Fibroblast of lung (primary cell): ENCODE results near the gene CNOT9. TPM values are rescaled to one million over a fixed set of nuclear protein-coding genes. Genes with fewer than 3 reads are reported as not detected.
"Not testable (repeated sequence)": the region's sequence is repeated elsewhere in the genome, so short reads cannot be mapped to it uniquely, and the experiment has no call there.

Experiments used
- DNase-seq, 2 donors: peaks; one replicate each; pipeline versions ENCODE4 v3.0.0 to v3.0.0-alpha.2; 2010; ENCODE audit warnings: low read depth in 2 of 2
- H2AFZ ChIP-seq: 2 replicates; pipeline ENCODE4 v1.5.1; 2012; ENCODE audit warnings: low read length, control low read depth, inconsistent platforms
- H3K27ac ChIP-seq: 2 replicates; pipeline ENCODE4 v1.5.1; 2011; ENCODE audit warnings: low read length, control low read depth; ENCODE audit not compliant: insufficient read depth
- H3K27me3 ChIP-seq: 2 replicates; pipeline ENCODE4 v1.5.1; 2011; ENCODE audit warnings: mild to moderate bottlenecking, low read length; ENCODE audit not compliant: control insufficient read depth, insufficient read depth
- H3K36me3 ChIP-seq: 2 replicates; pipeline ENCODE4 v1.5.1; 2011; ENCODE audit warnings: low read length; ENCODE audit not compliant: control insufficient read depth, insufficient read depth
- H3K4me1 ChIP-seq: 2 replicates; pipeline ENCODE4 v1.5.1; 2011; ENCODE audit warnings: low read length; ENCODE audit not compliant: control insufficient read depth, insufficient read depth; ENCODE audit errors: extremely low read depth
- H3K4me2 ChIP-seq: 2 replicates; pipeline ENCODE4 v1.5.1; 2011; ENCODE audit warnings: low read length, control low read depth; ENCODE audit not compliant: insufficient read depth; ENCODE audit errors: extremely low read depth
- H3K4me3 ChIP-seq, 4 experiments: fragments of 200-600 bp in 1 of 4; sonication (generic) in 1 of 4; replicated peaks in 1 of 4; 2 replicates each; pipeline ENCODE4 v1.5.1; 2011 to 2016; ENCODE audit warnings: low read length in 4 of 4, low read depth in 3 of 4, mild to moderate bottlenecking in 3 of 4, control low read depth in 2 of 4, inconsistent platforms in 1 of 4, mixed read lengths in 1 of 4; ENCODE audit not compliant: insufficient read depth in 1 of 4; ENCODE audit errors: control extremely low read depth in 1 of 4
- H3K79me2 ChIP-seq: 2 replicates; pipeline ENCODE4 v1.5.1; 2012; ENCODE audit warnings: mild to moderate bottlenecking, low read length, inconsistent platforms; ENCODE audit not compliant: control insufficient read depth, insufficient read depth
- H3K9ac ChIP-seq: 2 replicates; pipeline ENCODE4 v1.5.1; 2011; ENCODE audit warnings: mild to moderate bottlenecking, low read length, control low read depth; ENCODE audit not compliant: insufficient read depth
- H3K9me3 ChIP-seq: 2 replicates; pipeline ENCODE4 v1.5.1; 2012; ENCODE audit warnings: low read depth, low read length; ENCODE audit not compliant: control insufficient read depth, insufficient read depth
- H4K20me1 ChIP-seq: 2 replicates; pipeline ENCODE4 v1.5.1; 2011; ENCODE audit warnings: low read length; ENCODE audit not compliant: control insufficient read depth, insufficient read depth; ENCODE audit errors: extremely low read depth
- EZH2 ChIP-seq: IDR thresholded peaks from 2 replicates; pipeline ENCODE4 v1.5.1; 2012; ENCODE audit warnings: low read length, control low read depth, mild to moderate bottlenecking; ENCODE audit errors: missing control alignments
- polyA minus RNA-seq: library from RNA; depleted of rRNA, polyadenylated mRNA; stranded (reverse); fragments of >200 nt; gene quantifications from 2 replicates; pipeline ENCODE4 v1.2.3, GENCODE V29; 2011; ENCODE audit warnings: low replicate concordance
- polyA plus RNA-seq, 2 donors: library from polyadenylated mRNA; depleted of rRNA in 1 of 2; stranded (reverse) in 1 of 2; unstranded in 1 of 2; fragments of >200 nt; gene quantifications; 2 replicates each; pipeline ENCODE4 v1.2.1, GENCODE V29; 2011 to 2012; ENCODE audit warnings: missing spikeins in 1 of 2
- total RNA-seq: library from RNA; depleted of rRNA; stranded (reverse); fragments of >200 nt; gene quantifications from 2 replicates; pipeline ENCODE4 v1.2.1, GENCODE V29; 2014
- TF ChIP-seq, protein P1 (sequence below), 2 donors: IDR thresholded peaks in 1 of 2; conservative IDR thresholded peaks in 1 of 2; 1 replicate in 1 of 2; 2 replicates in 1 of 2; pipeline ENCODE4 v1.5.1; 2011 to 2012; ENCODE audit warnings: low read length in 2 of 2, control low read depth in 1 of 2, inconsistent platforms in 1 of 2, low read depth in 1 of 2, mild to moderate bottlenecking in 1 of 2

CNOT9 gene, protein sequence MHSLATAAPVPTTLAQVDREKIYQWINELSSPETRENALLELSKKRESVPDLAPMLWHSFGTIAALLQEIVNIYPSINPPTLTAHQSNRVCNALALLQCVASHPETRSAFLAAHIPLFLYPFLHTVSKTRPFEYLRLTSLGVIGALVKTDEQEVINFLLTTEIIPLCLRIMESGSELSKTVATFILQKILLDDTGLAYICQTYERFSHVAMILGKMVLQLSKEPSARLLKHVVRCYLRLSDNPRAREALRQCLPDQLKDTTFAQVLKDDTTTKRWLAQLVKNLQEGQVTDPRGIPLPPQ
- total RNA-seq (31.1 and 31.4 TPM in 2 replicates), polyA plus RNA-seq (45.9 and 70.1 TPM in 2 replicates), polyA minus RNA-seq (27.2 and 57.3 TPM in 2 replicates)
- polyA plus RNA-seq (2012) = 27.3 and 41.4 TPM in 2 replicates

DNA sequence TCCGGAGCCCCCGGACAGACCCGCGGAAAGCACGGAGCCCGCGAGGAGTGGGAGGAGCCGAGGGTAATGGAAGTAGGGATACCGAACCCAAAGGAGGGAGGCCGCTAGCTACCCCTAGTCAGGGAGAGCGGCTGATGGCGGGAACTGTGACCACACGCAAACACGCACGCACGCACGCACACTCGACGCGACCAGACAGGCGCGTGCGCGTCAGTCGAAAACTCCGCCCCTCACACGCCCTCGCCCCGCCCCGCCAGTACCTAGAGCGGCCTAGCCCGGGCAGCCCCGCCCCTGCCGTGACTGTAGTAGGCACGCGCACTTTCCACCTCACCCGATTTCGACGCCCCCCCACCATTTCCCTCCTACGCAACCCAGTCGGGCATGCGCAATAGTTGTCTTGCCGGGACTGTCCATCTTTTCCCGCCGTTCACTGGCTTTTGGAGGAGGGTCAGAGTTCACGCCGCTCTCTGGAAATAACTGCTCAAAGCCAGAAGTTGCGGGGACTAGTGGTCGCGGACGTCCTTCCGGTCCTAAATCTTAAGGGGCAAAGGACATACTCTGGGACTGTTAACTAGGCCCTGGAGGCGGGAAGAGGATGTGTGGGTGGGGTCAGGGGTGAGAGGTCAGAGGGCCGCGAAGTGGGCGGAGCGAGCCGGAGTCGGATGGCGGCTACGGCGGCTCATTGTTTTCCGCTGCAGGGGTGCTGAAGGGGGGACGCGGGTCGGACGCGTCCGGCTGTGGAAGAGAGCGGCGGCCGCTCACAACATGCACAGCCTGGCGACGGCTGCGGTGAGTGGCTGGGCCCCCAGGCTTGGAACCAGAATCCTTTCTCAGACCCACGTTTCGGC, at the start of gene CNOT9, which contains the start of gene USP37:
TSS of gene CNOT9 (plus strand) at position 650 of the 848 bp plus-strand sequence. CDS start at position 766, 116 bp downstream.
TSS of gene USP37 (minus strand) at position 162 of the 848 bp plus-strand sequence. CDS start 9,698 bp downstream, outside the sequence.
- Histone ChIP-seq H3K9me3 (no peaks in the 10 kb centered on the region), H3K79me2 (peaks cover 87% of the 10 kb centered on the region), H3K9ac (peak within 1 kb of the TSS; percentile 94), H3K4me2 (peak within 1 kb of the TSS; percentile 94), H2AFZ (peak within 1 kb of the TSS; percentile 95), H3K4me1 (peaks cover 3% of the 10 kb centered on the region), H3K27me3 (no peaks in the 10 kb centered on the region), H3K36me3 (no peaks in the 10 kb centered on the region), H3K4me3 (peak within 1 kb of the TSS; percentile 80 to 96 (median 88)), H3K27ac (peak within 1 kb of the TSS; percentile 96), H4K20me1 (no peaks in the 10 kb centered on the region)
- DNase-seq = peak; percentile 96 to 98
- no peak for TF ChIP-seq EZH2
- TF ChIP-seq, protein P1, sequence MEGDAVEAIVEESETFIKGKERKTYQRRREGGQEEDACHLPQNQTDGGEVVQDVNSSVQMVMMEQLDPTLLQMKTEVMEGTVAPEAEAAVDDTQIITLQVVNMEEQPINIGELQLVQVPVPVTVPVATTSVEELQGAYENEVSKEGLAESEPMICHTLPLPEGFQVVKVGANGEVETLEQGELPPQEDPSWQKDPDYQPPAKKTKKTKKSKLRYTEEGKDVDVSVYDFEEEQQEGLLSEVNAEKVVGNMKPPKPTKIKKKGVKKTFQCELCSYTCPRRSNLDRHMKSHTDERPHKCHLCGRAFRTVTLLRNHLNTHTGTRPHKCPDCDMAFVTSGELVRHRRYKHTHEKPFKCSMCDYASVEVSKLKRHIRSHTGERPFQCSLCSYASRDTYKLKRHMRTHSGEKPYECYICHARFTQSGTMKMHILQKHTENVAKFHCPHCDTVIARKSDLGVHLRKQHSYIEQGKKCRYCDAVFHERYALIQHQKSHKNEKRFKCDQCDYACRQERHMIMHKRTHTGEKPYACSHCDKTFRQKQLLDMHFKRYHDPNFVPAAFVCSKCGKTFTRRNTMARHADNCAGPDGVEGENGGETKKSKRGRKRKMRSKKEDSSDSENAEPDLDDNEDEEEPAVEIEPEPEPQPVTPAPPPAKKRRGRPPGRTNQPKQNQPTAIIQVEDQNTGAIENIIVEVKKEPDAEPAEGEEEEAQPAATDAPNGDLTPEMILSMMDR (conservative IDR thresholded peaks at IDR 0.05 in 1 of 2, IDR thresholded peaks at IDR 0.05 in 1 of 2; ENCODE audit: low read depth in 1 of 2, low read length in 2 of 2) = no peak

DNA sequence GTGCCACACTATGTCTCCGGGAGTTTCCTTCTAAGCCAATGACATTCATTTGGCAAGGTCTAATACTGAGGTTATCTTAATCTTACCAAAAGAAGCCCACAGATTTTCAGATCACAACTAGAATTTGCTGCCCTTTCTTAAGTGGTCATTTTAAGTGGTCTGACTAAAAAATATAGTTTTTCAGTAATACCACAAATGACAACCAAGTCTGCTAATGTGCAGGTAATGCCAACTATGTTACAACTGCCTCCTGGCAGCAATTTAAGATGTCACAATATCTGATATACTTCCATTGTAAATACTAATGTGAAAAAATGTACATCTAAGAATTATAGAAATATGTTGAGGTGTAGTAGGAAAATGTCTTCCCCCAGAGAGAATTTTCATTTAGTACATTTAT, 49.8 kb upstream of the CNOT9 start:
- TF ChIP-seq, protein P1 (conservative IDR thresholded peaks at IDR 0.05 in 1 of 2, IDR thresholded peaks at IDR 0.05 in 1 of 2; ENCODE audit: low read depth in 1 of 2, low read length in 2 of 2) = no peak
- TF ChIP-seq EZH2 = no peak
- no peaks in the 10 kb centered on the region for H3K4me1 ChIP-seq
- DNase-seq = no peak
- H3K79me2 ChIP-seq = no peaks in the 10 kb centered on the region
- no peak overlapping the region for H3K27ac ChIP-seq
- H3K9ac ChIP-seq = no peak overlapping the region
- H4K20me1 ChIP-seq = no peaks in the 10 kb centered on the region
- H3K9me3 ChIP-seq = no peaks in the 10 kb centered on the region
- no peak overlapping the region for H3K4me3 ChIP-seq
- no peak overlapping the region for H3K4me2 ChIP-seq
- no peaks in the 10 kb centered on the region for H3K27me3 ChIP-seq
- H2AFZ ChIP-seq = no peak overlapping the region
- no peaks in the 10 kb centered on the region for H3K36me3 ChIP-seq

DNA sequence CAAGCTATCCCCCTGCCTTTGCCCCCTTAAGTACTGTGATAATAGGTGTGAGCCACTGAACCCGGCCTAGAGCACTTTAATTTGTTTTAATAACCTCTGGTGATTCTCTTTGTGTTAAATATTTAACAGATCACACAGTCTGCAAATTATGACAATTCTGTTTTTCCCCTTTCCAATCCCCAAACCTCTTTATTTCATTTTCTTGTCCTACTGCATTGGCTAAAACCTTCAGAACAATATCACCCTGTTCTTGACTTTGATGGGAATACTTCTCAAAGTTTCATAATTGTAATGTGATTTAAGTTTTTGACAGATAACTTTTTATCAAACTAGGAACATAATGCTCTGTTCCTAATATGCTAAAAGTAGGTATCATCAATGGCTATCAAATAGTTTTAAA, 45.0 kb upstream of the CNOT9 start:
- Histone ChIP-seq H3K4me1 (no peaks in the 10 kb centered on the region), H3K79me2 (no peaks in the 10 kb centered on the region), H3K27me3 (no peaks in the 10 kb centered on the region), H3K9me3 (no peaks in the 10 kb centered on the region), H2AFZ (no peak overlapping the region), H3K27ac (no peak overlapping the region), H3K9ac (no peak overlapping the region), H3K4me3 (no peak overlapping the region), H3K36me3 (peaks cover 3% of the 10 kb centered on the region), H3K4me2 (no peak overlapping the region), H4K20me1 (no peaks in the 10 kb centered on the region)
- no peak for TF ChIP-seq EZH2
- TF ChIP-seq, protein P1 (conservative IDR thresholded peaks at IDR 0.05 in 1 of 2, IDR thresholded peaks at IDR 0.05 in 1 of 2; ENCODE audit: low read depth in 1 of 2, low read length in 2 of 2) = no peak
- DNase-seq = no peak

DNA sequence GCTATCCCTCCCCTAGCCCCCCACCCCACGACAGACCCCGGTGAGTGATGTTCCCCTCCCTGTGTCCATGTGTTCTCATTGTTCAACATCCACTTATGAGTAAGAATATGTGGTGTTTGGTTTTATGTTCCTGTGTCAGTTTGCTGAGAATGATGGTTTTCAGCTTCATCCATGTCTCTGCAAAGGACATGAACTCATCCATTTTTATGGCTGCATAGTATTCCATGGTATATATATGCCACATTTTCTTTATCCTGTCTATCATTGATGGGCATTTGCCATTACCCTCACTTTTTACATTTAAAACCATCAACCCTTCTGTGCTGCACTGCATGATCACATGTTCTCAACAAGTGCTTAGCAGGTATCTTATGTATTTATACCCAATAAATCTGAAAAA, 40.2 kb upstream of the CNOT9 start:
- not testable (repeated sequence) for H2AFZ ChIP-seq, DNase-seq, H3K9ac ChIP-seq, H3K4me3 ChIP-seq, H3K79me2 ChIP-seq, H4K20me1 ChIP-seq, H3K27ac ChIP-seq, H3K4me1 ChIP-seq, H3K27me3 ChIP-seq, H3K9me3 ChIP-seq, H3K4me2 ChIP-seq, H3K36me3 ChIP-seq
